Measurements from ENCODE around the gene OLA1. TPM values are rescaled to one million over a fixed set of nuclear protein-coding genes. Genes with fewer than 3 reads are reported as not detected.

Gene OLA1
- total RNA-seq, 1 donor from 2014 or later = 67.6 TPM

GRCh38 chr2:174035117-174035635 lies 213.2 kb downstream of the OLA1 start:
- DNase-seq (ENCODE audit: low spot score) = no peak

GRCh38 chr2:174033163-174033550 lies 215.2 kb downstream of the OLA1 start:
- no peak for DNase-seq (ENCODE audit: low spot score)

- DNase-seq (ENCODE audit: low spot score) = no peak
Measured at GRCh38 chr2:174031226-174031625, 217.1 kb downstream of the OLA1 start.

GRCh38 chr2:174028935-174029334 lies 219.4 kb downstream of the OLA1 start:
- DNase-seq (ENCODE audit: low spot score) = no peak

- DNase-seq (ENCODE audit: low spot score) = no peak
Measured at GRCh38 chr2:174027956-174028355, 220.4 kb downstream of the OLA1 start.

GRCh38 chr2:174026122-174026845 lies 222.0 kb downstream of the OLA1 start:
- no peak for DNase-seq (ENCODE audit: low spot score)

- peak; percentile 77 for DNase-seq (ENCODE audit: low spot score)
Measured at GRCh38 chr2:174025271-174026121, 222.8 kb downstream of the OLA1 start.

GRCh38 chr2:174024524-174025270 lies 223.6 kb downstream of the OLA1 start:
- peak; percentile 69 for DNase-seq (ENCODE audit: low spot score)

GRCh38 chr2:174023591-174024523 lies 224.5 kb downstream of the OLA1 start:
- peak; percentile 40 for DNase-seq (ENCODE audit: low spot score)

Other genes with a start within 250 kb of the OLA1 start
- not detected for gene SP9, start 86.4 kb upstream of the OLA1 start, total RNA-seq
- gene SCRN3, start 147.2 kb upstream of the OLA1 start, total RNA-seq = 26.4 TPM
- gene GPR155, start 238.5 kb upstream of the OLA1 start, total RNA-seq = 11.7 TPM